ENCODE data around the gene MZF1.

GRCh38 chr19:58555920-58556621 is 17.1 kb downstream of the MZF1 start:
- TF ChIP-seq, protein P1, sequence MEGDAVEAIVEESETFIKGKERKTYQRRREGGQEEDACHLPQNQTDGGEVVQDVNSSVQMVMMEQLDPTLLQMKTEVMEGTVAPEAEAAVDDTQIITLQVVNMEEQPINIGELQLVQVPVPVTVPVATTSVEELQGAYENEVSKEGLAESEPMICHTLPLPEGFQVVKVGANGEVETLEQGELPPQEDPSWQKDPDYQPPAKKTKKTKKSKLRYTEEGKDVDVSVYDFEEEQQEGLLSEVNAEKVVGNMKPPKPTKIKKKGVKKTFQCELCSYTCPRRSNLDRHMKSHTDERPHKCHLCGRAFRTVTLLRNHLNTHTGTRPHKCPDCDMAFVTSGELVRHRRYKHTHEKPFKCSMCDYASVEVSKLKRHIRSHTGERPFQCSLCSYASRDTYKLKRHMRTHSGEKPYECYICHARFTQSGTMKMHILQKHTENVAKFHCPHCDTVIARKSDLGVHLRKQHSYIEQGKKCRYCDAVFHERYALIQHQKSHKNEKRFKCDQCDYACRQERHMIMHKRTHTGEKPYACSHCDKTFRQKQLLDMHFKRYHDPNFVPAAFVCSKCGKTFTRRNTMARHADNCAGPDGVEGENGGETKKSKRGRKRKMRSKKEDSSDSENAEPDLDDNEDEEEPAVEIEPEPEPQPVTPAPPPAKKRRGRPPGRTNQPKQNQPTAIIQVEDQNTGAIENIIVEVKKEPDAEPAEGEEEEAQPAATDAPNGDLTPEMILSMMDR (conservative IDR thresholded peaks at IDR 0.05), result no peak
- TF ChIP-seq EZH2 (IDR thresholded peaks at IDR 0.05; ENCODE audit: low read depth), result no peak
